ENCODE results near the gene HTR4. TPM values are rescaled to one million over a fixed set of nuclear protein-coding genes. Genes with fewer than 3 reads are reported as not detected.

The HTR4 gene
- total RNA-seq, 6 donors from 2014 or later, result 0.09 TPM; not detected in 5

- no peak overlapping the region for H3K4me3 ChIP-seq
- no peaks in the 10 kb centered on the region for H3K9me3 ChIP-seq
- DNase-seq (no peak), ATAC-seq (ENCODE audit: low FRiP score in 2 of 2) (peak in 1 of 2 donors; percentile 19)
- H3K36me3 ChIP-seq, result no peaks in the 10 kb centered on the region
- WGBS, 2 donors, result 65 to 69% methylated on average over 4 of the region's 4 CpGs
- TF ChIP-seq EP300 (IDR thresholded peaks at IDR 0.05), result no peak
- TF ChIP-seq CTCF (IDR thresholded peaks at IDR 0.05), result no peak
- no peak for TF ChIP-seq POLR2AphosphoS5 (IDR thresholded peaks at IDR 0.05)
- no peak for TF ChIP-seq POLR2A (IDR thresholded peaks at IDR 0.05)
- H3K4me1 ChIP-seq, result peaks cover 0 to 9% (median 0%) of the 10 kb centered on the region in 4 donors
- no peak overlapping the region for H3K27ac ChIP-seq
- H3K27me3 ChIP-seq, result no peaks in the 10 kb centered on the region
These were observed 188.1 kb downstream of the HTR4 start for GRCh38 chr5:148466236-148466580.

GRCh38 chr5:148465381-148466235 lies 188.7 kb downstream of the HTR4 start:
- peak in 1 of 2 donors; percentile 70 for ATAC-seq (ENCODE audit: low FRiP score in 2 of 2)
- Histone ChIP-seq H3K36me3 (no peaks in the 10 kb centered on the region), H3K27me3 (no peaks in the 10 kb centered on the region), H3K9me3 (no peaks in the 10 kb centered on the region), H3K27ac (peak overlapping the region in 2 of 4 donors; percentile 8 to 42), H3K4me1 (peaks cover 0 to 9% (median 0%) of the 10 kb centered on the region in 4 donors), H3K4me3 (no peak overlapping the region)
- no peak for DNase-seq
- TF ChIP-seq CTCF (IDR thresholded peaks at IDR 0.05), result no peak
- TF ChIP-seq POLR2A (IDR thresholded peaks at IDR 0.05), result no peak
- TF ChIP-seq POLR2AphosphoS5 (IDR thresholded peaks at IDR 0.05), result no peak
- TF ChIP-seq EP300 (IDR thresholded peaks at IDR 0.05), result no peak
- WGBS, 2 donors, result 48 to 51% methylated on average over 4 of the region's 4 CpGs

GRCh38 chr5:148459669-148460068 lies 194.7 kb downstream of the HTR4 start:
- Histone ChIP-seq H3K27ac (no peak overlapping the region), H3K27me3 (no peaks in the 10 kb centered on the region), H3K4me1 (no peaks in the 10 kb centered on the region), H3K36me3 (no peaks in the 10 kb centered on the region), H3K9me3 (no peaks in the 10 kb centered on the region), H3K4me3 (no peak overlapping the region)
- 82 to 88% methylated on average over 1 of the region's 1 CpG for WGBS, 2 donors
- no peak for ATAC-seq (ENCODE audit: low FRiP score in 2 of 2)
- TF ChIP-seq EP300 (IDR thresholded peaks at IDR 0.05) (no peak), CTCF (IDR thresholded peaks at IDR 0.05) (no peak), POLR2AphosphoS5 (IDR thresholded peaks at IDR 0.05) (no peak), POLR2A (IDR thresholded peaks at IDR 0.05) (no peak)
- no peak for DNase-seq

GRCh38 chr5:148458036-148458888 lies 196.1 kb downstream of the HTR4 start:
- H3K4me3 ChIP-seq, result no peak overlapping the region
- H3K9me3 ChIP-seq, result no peaks in the 10 kb centered on the region
- TF ChIP-seq POLR2AphosphoS5 (IDR thresholded peaks at IDR 0.05), result no peak
- no peak for TF ChIP-seq CTCF (IDR thresholded peaks at IDR 0.05)
- no peak for TF ChIP-seq POLR2A (IDR thresholded peaks at IDR 0.05)
- TF ChIP-seq EP300 (IDR thresholded peaks at IDR 0.05), result no peak
- H3K27ac ChIP-seq, result no peak overlapping the region
- no peaks in the 10 kb centered on the region for H3K4me1 ChIP-seq
- WGBS, 2 donors, result 88 to 91% methylated on average over 3 of the region's 3 CpGs
- no peaks in the 10 kb centered on the region for H3K36me3 ChIP-seq
- no peaks in the 10 kb centered on the region for H3K27me3 ChIP-seq
- DNase-seq, result no peak
- ATAC-seq (ENCODE audit: low FRiP score in 2 of 2), result no peak
